Measurements from ENCODE around the gene AOPEP.
"Not testable (repeated sequence)": the region's sequence is repeated elsewhere in the genome, so short reads cannot be mapped to it uniquely, and the experiment has no call there.

AOPEP gene

DNA sequence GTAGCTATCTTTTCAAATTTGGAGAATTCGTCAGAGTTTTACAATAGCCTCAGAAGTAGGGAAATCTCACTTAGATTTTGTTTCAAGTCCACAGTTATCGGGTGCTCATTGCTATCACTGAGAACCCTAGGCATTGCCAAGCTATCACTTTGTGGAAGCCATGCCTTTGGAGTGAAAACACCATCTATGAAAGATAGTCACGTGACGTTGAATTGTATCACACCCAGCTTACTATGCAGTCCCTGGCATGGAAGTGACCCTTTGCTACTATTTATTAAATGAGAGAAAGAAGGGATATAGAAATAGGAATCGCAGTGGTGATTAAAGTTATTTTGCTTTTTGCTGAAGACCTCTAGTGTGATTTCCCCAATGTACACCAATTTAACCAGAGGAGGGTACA is 97.2 kb downstream of the AOPEP start:
- DNase-seq, result no peak

- no peak for DNase-seq
Observed at GRCh38 chr9:94824411-94824810, 97.9 kb downstream of the AOPEP start.

DNA sequence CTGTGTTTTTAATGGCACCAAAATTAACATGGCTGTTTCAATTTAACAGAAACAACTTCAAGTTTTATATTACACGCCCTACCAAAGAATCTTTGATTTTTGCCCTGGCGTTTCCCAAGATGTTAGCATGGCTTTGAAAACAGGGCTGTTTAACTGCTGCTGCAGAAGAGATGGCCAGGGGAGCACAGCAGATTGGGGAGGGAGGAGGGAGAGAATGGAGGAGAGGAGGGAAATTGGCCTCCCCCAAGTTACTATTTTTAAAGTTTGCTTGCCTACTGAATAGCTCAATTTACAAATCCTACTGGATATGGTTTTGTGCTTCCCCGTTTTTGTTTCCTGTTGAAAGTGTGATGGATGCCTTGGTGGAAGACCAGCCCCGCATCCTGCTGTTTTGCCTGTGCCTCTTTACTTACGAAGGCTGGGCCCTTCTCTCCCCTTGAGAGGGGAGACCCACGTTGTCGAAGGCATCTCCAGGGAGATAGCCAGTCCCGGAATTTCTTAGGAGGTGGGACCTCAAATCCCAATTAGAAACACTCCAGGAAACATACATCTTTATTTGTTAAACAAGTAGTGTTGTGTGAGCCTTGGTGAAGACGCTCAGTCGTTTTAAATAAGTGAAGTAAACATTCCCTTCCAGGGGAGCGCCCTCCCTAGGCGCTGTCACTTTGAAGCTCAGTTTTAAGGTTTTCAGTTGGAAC is 98.6 kb downstream of the AOPEP start:
- no peak for DNase-seq

GRCh38 chr9:94825611-94825958 is 99.1 kb downstream of the AOPEP start:
- no peak for DNase-seq

GRCh38 chr9:94826044-94826443 is 99.5 kb downstream of the AOPEP start:
- DNase-seq, result no peak

GRCh38 chr9:94826644-94827410 is 100.3 kb downstream of the AOPEP start:
- no peak for DNase-seq

DNA sequence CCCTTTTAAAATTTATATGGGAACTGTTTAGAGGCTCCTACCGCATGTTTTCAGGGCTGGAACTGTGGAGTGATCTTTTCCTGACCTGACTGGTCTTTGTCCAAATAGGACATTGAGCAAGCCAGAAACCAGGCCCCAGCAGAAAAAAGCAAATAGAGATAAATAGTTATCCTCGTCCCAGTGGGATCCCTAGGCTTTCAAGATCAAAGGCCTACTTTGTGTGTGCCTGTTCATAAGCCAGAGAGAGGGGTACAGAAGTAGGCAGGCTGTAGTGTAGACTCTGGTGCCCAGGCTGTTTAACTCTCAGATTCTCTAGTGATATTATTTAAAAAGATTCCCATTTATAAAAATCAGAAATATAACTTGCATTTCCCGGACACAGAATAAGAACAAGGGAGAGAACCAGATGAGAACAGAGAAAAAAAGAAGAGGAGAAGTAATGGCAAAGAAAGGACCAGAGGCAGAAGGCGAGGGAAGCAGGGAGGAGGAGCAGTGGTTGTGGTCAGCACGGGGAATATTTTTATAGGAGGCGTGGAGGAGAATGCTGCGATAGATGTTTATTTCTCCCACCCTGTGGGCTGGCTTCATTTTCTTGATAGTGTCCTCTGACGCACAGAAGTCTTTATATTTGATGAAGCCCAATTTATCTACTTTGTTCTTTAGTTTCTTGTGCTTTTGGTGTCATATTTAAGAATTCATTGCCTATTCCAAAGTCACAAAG is 101.2 kb downstream of the AOPEP start:
- no peak for DNase-seq

GRCh38 chr9:94829380-94830070 is 103.0 kb downstream of the AOPEP start:
- DNase-seq, result no peak

- DNase-seq, result not testable (repeated sequence)
Observed at GRCh38 chr9:94830071-94830604, 103.6 kb downstream of the AOPEP start.

- DNase-seq, result no peak
Observed at GRCh38 chr9:94833802-94834201, 107.3 kb downstream of the AOPEP start.

DNA sequence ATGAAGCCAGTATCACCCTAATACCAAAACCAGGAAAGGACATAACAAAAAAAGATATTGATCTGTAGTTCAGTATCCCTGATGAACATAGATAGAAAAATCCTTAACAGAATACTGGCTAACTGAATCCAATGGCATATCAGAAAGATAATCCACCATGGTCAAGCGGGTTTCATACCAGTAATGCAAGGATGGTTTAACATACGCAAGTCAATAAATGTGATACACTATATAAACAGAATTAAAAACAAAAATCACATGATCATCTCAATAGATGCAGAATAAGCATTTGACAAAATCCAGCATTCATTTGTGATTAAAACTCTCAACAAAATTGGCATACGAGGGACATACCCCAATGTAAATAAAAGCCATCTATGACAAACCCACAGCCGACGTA is 110.9 kb downstream of the AOPEP start:
- DNase-seq, result no peak

GRCh38 chr9:94839398-94839797 is 112.9 kb downstream of the AOPEP start:
- DNase-seq, result peak; percentile 36

DNA sequence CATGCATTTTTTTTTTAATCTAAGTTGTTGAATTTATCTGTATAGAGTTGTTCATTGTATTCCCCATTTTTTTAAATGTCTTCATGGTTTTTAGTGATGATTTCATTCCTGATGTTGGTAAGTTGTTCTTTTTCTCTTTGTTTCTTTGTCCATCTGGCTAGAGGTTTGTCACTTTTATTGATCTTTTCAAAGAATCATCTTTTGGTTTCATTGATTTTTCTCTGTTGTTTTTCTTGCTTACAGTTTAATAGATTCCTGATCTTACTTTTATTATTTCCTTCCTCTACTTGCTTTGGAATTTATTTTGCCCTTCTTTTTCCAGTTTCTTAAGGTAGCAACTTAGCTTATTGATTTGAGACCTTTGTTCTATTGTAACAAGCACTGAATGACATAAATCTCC is 114.2 kb downstream of the AOPEP start:
- DNase-seq, result no peak

DNA sequence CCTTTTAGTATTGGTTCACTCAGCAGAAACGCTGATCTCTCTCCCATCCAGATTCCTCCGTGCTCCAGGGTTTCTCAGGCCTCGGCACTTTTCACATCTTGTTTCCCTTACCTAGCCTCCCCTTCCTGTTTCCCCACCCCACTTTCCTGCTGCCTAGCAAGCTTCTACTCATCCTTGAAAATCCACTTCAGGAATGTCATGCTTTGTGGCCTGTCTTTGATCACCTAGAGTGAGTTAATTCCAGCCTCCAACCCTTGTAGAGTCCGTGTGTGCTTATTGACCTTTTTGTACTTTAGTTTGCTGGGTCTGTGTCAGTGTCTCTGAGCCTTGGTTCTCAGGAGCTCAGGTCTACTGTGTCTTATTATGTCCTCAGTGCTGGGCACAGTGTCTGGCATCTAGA is 116.6 kb downstream of the AOPEP start:
- no peak for DNase-seq

- no peak for DNase-seq
Observed at GRCh38 chr9:94846739-94847138, 120.2 kb downstream of the AOPEP start.

- no peak for DNase-seq
Observed at GRCh38 chr9:94847486-94847885, 121.0 kb downstream of the AOPEP start.

GRCh38 chr9:94848791-94849190 is 122.3 kb downstream of the AOPEP start:
- DNase-seq, result not testable (repeated sequence)

GRCh38 chr9:94850540-94851434 is 124.3 kb downstream of the AOPEP start:
- no peak for DNase-seq

- no peak for DNase-seq
Observed at GRCh38 chr9:94851467-94851866, 125.0 kb downstream of the AOPEP start.

DNA sequence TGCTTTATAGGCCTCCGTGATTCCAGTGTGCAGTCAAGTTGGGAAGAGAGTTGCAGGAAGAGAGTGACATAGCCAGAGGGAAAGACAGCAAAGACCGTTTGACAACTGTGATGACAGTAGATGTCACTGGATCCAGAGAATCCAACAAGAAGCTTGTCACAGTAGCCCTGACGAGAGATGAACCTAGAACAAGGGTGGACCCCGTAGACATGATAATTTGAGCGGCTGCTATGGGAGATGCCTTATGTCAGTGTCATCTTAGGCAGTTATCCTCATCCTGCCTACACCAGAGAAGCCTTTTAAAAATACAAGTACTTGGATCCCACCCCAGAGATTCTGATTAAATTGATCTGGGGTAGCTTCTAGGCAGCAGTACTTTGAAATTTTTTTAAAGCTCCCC is 125.4 kb downstream of the AOPEP start:
- DNase-seq, result no peak

DNA sequence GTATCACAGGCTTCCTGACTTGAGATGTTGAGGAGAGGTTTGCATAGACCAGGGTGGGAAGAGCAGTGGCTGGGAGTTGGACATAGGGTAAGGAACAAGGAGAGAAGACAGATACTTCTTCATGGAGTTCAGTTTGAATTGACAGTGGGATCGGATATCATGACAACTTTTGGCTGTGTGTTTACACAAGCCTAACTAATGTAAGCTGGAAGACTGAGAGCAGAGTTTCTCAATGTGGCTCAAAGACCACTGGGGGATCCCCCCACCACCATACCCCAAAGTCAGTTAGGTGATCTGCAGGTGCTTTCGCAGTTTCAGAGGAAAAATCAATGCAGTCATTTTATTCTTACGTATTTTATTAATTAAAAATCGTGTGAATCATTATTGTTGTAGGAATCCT is 125.9 kb downstream of the AOPEP start:
- DNase-seq, result no peak

DNA sequence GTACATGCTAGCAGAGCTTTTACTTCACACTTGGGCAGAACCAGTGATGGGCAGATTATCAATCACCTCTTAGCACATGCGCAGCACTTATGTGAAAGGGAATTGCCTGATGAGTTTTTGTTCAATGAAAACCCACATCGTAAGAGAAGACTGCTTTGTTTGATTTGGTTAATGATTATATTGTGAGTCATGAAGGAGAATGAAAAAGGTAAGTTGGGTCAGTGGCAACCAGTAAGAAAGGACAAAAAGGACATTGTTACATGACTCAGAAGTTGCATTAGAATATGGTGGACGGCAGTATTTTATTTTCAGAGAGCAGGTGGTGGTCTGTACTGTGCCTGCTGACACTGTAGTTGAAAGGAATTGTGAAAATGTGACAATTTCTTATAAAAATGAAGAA is 127.4 kb downstream of the AOPEP start:
- no peak for DNase-seq

All from stimulated activated CD8-positive, alpha-beta memory T cell treated with anti-CD3 and anti-CD28 coated beads, Interleukin-4, amount 100 ng/mL, for 48 hours (primary cell).